HG03097 (cell line): Measurements from ENCODE around the gene UBE2Q2.
"Not testable (repeated sequence)": the region's sequence is repeated elsewhere in the genome, so short reads cannot be mapped to it uniquely, and the experiment has no call there.

Experiments used
- ATAC-seq: cut with Tn5 transposase; IDR thresholded peaks from one replicate; pipeline ENCODE4 v1.9.1; 2021; ENCODE audit not compliant: unreplicated experiment, low FRiP score

Gene UBE2Q2

GRCh38 chr15:75864213-75865059, 21.2 kb downstream of the UBE2Q2 start:
- ATAC-seq, result no peak

GRCh38 chr15:75866045-75866444, 22.8 kb downstream of the UBE2Q2 start:
- not testable (repeated sequence) for ATAC-seq

GRCh38 chr15:75866916-75867315, 23.7 kb downstream of the UBE2Q2 start:
- ATAC-seq, result no peak

- no peak for ATAC-seq
Observed at GRCh38 chr15:75867449-75867848, 24.2 kb downstream of the UBE2Q2 start.

GRCh38 chr15:75868019-75868418, 24.8 kb downstream of the UBE2Q2 start:
- ATAC-seq, result no peak

- ATAC-seq, result no peak
Observed at GRCh38 chr15:75869446-75869845, 26.2 kb downstream of the UBE2Q2 start.

- ATAC-seq, result not testable (repeated sequence)
Observed at GRCh38 chr15:75871589-75871988, 28.3 kb downstream of the UBE2Q2 start.

- no peak for ATAC-seq
Observed at GRCh38 chr15:75872403-75872990, 29.2 kb downstream of the UBE2Q2 start.

GRCh38 chr15:75884041-75884440, 40.8 kb downstream of the UBE2Q2 start:
- no peak for ATAC-seq

- ATAC-seq, result no peak
Observed at GRCh38 chr15:75887178-75887577, 43.9 kb downstream of the UBE2Q2 start.

GRCh38 chr15:75891895-75892294, 48.6 kb downstream of the UBE2Q2 start:
- no peak for ATAC-seq

- ATAC-seq, result no peak
Observed at GRCh38 chr15:75895731-75896130, 52.5 kb downstream of the UBE2Q2 start.

GRCh38 chr15:75900577-75900976, 57.3 kb downstream of the UBE2Q2 start:
- no peak for ATAC-seq

GRCh38 chr15:75902129-75902557, 58.9 kb downstream of the UBE2Q2 start:
- ATAC-seq, result no peak

- ATAC-seq, result peak; percentile 90
Observed at GRCh38 chr15:75903331-75904239, 60.3 kb downstream of the UBE2Q2 start, which contains the start of gene FBXO22. FBXO22 (plus strand) TSS chr15:75903878; CDS start chr15:75903964, 86 bp downstream.

- ATAC-seq, result no peak
Observed at GRCh38 chr15:75905231-75905630, 62.0 kb downstream of the UBE2Q2 start.

- ATAC-seq, result not testable (repeated sequence)
Observed at GRCh38 chr15:75910355-75910754, 67.1 kb downstream of the UBE2Q2 start.

- no peak for ATAC-seq
Observed at GRCh38 chr15:75916978-75917377, 73.7 kb downstream of the UBE2Q2 start.

- no peak for ATAC-seq
Observed at GRCh38 chr15:75918135-75918534, 74.9 kb downstream of the UBE2Q2 start.

GRCh38 chr15:75920079-75920478, 76.8 kb downstream of the UBE2Q2 start:
- ATAC-seq, result no peak
